Measurements from ENCODE around the gene MRPS23. TPM values are rescaled to one million over a fixed set of nuclear protein-coding genes. Genes with fewer than 3 reads are reported as not detected.

The MRPS23 gene
- total and polyA plus RNA-seq, 2 of the 13 experiments (the other 11 are each of a cell fraction or from before 2014, with no cell fraction given), result 63.2 to 181 TPM

DNA sequence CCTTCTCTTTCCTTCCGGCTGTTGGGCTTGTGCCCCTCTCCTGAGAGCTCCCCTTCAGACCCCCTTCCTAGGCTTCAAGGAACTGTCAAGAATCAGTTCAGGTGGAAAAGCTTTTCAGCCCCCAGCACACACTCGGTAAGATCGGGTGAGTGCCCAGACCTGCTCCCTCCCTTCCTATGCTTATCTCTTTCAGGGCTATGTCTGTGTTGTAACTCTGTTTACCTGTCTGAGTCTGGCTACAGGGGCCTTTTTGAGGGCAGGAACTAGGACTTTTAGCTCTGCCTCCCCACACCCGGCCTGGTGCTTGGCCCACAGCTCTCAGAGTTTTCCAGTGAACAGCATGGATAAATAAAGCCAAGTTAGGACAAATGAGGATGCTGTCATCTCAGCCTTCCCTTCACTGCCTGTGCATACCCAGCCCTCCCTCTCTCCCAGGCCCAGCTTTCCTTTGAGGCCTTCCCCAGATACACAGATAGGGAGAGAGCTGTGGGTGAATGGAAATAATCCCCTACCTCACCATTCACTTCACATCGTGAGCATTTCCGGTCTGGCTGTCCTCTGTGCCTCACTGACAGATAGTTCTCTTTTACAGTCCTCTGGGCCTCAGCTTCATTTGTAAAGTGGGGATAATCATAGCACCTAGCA lies 5.7 kb upstream of the MRPS23 start (continued):
- TF ChIP-seq, protein P1, sequence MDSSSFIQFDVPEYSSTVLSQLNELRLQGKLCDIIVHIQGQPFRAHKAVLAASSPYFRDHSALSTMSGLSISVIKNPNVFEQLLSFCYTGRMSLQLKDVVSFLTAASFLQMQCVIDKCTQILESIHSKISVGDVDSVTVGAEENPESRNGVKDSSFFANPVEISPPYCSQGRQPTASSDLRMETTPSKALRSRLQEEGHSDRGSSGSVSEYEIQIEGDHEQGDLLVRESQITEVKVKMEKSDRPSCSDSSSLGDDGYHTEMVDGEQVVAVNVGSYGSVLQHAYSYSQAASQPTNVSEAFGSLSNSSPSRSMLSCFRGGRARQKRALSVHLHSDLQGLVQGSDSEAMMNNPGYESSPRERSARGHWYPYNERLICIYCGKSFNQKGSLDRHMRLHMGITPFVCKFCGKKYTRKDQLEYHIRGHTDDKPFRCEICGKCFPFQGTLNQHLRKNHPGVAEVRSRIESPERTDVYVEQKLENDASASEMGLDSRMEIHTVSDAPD (CRISPR knock-in tag; IDR thresholded peaks at IDR 0.05), result no peak
- TF ChIP-seq MYC (CRISPR knock-in tag; IDR thresholded peaks at IDR 0.05; ENCODE audit: borderline replicate concordance) (peak; percentile 64; the same call in 1 of the 2 replicates), SIX1 (CRISPR knock-in tag; IDR thresholded peaks at IDR 0.05; ENCODE audit: borderline replicate concordance) (peak; percentile 85), ZNF660 (CRISPR knock-in tag; IDR thresholded peaks at IDR 0.05; ENCODE audit: borderline replicate concordance, low read depth) (no peak), ZFP36 (IDR thresholded peaks at IDR 0.05; ENCODE audit: borderline replicate concordance, low read depth, low read length, partially characterized antibody) (no peak), FOXK1 (CRISPR knock-in tag; IDR thresholded peaks at IDR 0.05; ENCODE audit: borderline replicate concordance, low read depth) (peak; percentile 80; the same call in 1 of the 2 replicates), RAD21 (CRISPR knock-in tag; IDR thresholded peaks at IDR 0.05) (no peak), NFATC3 (CRISPR knock-in tag; IDR thresholded peaks at IDR 0.05) (no peak), POLR2A (IDR thresholded peaks at IDR 0.05; ENCODE audit: insufficient read depth in 1 of 2, low read depth in 2 of 2, low read length in 2 of 2) (no peak), FIP1L1 (IDR thresholded peaks at IDR 0.05; ENCODE audit: borderline replicate concordance, insufficient read depth, low read depth, low read length) (no peak), TBL1XR1 (IDR thresholded peaks at IDR 0.05; ENCODE audit: borderline replicate concordance, low read length, partially characterized antibody) (no peak), MTF2 (CRISPR knock-in tag; IDR thresholded peaks at IDR 0.05; ENCODE audit: borderline replicate concordance) (no peak)
- TF ChIP-seq, protein P2, sequence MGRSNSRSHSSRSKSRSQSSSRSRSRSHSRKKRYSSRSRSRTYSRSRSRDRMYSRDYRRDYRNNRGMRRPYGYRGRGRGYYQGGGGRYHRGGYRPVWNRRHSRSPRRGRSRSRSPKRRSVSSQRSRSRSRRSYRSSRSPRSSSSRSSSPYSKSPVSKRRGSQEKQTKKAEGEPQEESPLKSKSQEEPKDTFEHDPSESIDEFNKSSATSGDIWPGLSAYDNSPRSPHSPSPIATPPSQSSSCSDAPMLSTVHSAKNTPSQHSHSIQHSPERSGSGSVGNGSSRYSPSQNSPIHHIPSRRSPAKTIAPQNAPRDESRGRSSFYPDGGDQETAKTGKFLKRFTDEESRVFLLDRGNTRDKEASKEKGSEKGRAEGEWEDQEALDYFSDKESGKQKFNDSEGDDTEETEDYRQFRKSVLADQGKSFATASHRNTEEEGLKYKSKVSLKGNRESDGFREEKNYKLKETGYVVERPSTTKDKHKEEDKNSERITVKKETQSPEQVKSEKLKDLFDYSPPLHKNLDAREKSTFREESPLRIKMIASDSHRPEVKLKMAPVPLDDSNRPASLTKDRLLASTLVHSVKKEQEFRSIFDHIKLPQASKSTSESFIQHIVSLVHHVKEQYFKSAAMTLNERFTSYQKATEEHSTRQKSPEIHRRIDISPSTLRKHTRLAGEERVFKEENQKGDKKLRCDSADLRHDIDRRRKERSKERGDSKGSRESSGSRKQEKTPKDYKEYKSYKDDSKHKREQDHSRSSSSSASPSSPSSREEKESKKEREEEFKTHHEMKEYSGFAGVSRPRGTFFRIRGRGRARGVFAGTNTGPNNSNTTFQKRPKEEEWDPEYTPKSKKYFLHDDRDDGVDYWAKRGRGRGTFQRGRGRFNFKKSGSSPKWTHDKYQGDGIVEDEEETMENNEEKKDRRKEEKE (IDR thresholded peaks at IDR 0.05), result no peak
- TF ChIP-seq, protein P3, sequence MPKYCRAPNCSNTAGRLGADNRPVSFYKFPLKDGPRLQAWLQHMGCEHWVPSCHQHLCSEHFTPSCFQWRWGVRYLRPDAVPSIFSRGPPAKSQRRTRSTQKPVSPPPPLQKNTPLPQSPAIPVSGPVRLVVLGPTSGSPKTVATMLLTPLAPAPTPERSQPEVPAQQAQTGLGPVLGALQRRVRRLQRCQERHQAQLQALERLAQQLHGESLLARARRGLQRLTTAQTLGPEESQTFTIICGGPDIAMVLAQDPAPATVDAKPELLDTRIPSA (CRISPR knock-in tag; IDR thresholded peaks at IDR 0.05; ENCODE audit: borderline replicate concordance), result no peak
- TF ChIP-seq, protein P4, sequence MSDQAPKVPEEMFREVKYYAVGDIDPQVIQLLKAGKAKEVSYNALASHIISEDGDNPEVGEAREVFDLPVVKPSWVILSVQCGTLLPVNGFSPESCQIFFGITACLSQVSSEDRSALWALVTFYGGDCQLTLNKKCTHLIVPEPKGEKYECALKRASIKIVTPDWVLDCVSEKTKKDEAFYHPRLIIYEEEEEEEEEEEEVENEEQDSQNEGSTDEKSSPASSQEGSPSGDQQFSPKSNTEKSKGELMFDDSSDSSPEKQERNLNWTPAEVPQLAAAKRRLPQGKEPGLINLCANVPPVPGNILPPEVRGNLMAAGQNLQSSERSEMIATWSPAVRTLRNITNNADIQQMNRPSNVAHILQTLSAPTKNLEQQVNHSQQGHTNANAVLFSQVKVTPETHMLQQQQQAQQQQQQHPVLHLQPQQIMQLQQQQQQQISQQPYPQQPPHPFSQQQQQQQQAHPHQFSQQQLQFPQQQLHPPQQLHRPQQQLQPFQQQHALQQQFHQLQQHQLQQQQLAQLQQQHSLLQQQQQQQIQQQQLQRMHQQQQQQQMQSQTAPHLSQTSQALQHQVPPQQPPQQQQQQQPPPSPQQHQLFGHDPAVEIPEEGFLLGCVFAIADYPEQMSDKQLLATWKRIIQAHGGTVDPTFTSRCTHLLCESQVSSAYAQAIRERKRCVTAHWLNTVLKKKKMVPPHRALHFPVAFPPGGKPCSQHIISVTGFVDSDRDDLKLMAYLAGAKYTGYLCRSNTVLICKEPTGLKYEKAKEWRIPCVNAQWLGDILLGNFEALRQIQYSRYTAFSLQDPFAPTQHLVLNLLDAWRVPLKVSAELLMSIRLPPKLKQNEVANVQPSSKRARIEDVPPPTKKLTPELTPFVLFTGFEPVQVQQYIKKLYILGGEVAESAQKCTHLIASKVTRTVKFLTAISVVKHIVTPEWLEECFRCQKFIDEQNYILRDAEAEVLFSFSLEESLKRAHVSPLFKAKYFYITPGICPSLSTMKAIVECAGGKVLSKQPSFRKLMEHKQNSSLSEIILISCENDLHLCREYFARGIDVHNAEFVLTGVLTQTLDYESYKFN (CRISPR knock-in tag; conservative IDR thresholded peaks at IDR 0.05), result peak; percentile 94
- TF ChIP-seq, protein P5, sequence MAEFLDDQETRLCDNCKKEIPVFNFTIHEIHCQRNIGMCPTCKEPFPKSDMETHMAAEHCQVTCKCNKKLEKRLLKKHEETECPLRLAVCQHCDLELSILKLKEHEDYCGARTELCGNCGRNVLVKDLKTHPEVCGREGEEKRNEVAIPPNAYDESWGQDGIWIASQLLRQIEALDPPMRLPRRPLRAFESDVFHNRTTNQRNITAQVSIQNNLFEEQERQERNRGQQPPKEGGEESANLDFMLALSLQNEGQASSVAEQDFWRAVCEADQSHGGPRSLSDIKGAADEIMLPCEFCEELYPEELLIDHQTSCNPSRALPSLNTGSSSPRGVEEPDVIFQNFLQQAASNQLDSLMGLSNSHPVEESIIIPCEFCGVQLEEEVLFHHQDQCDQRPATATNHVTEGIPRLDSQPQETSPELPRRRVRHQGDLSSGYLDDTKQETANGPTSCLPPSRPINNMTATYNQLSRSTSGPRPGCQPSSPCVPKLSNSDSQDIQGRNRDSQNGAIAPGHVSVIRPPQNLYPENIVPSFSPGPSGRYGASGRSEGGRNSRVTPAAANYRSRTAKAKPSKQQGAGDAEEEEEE (CRISPR knock-in tag; IDR thresholded peaks at IDR 0.05; ENCODE audit: borderline replicate concordance), result no peak; the same call in 1 of the 2 replicates
- TF ChIP-seq, protein P6, sequence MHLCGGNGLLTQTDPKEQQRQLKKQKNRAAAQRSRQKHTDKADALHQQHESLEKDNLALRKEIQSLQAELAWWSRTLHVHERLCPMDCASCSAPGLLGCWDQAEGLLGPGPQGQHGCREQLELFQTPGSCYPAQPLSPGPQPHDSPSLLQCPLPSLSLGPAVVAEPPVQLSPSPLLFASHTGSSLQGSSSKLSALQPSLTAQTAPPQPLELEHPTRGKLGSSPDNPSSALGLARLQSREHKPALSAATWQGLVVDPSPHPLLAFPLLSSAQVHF (CRISPR knock-in tag; IDR thresholded peaks at IDR 0.05), result no peak

Measured in HepG2 (cell line).